Kidney capillary endothelial cell (primary cell): Measurements from ENCODE around the gene THBS1.

ENCODE experiments used
- DNase-seq: peaks from one replicate; pipeline ENCODE4 v3.0.0-alpha.2; 2018; ENCODE audit warnings: low spot score

Gene THBS1

GRCh38 chr15:39638041-39638440 is 57.2 kb downstream of the THBS1 start:
- no peak for DNase-seq

- DNase-seq: no peak
Measured at GRCh38 chr15:39639037-39639436, 58.2 kb downstream of the THBS1 start.

- no peak for DNase-seq
Measured at GRCh38 chr15:39640665-39641064, 59.8 kb downstream of the THBS1 start.

GRCh38 chr15:39641191-39641889 is 60.5 kb downstream of the THBS1 start:
- DNase-seq: no peak

GRCh38 chr15:39642011-39642640 is 61.2 kb downstream of the THBS1 start:
- DNase-seq: peak; percentile 50

GRCh38 chr15:39643727-39644126 is 62.8 kb downstream of the THBS1 start:
- no peak for DNase-seq

- DNase-seq: no peak
Measured at GRCh38 chr15:39644136-39644535, 63.3 kb downstream of the THBS1 start.

- DNase-seq: no peak
Measured at GRCh38 chr15:39645138-39645975, 64.5 kb downstream of the THBS1 start.

- no peak for DNase-seq
Measured at GRCh38 chr15:39645976-39646257, 65.0 kb downstream of the THBS1 start.

- DNase-seq: no peak
Measured at GRCh38 chr15:39646425-39646824, 65.5 kb downstream of the THBS1 start.
